GDM1 (cell line): Measurements from ENCODE around the gene WWC1.
"Not testable (repeated sequence)": the region's sequence is repeated elsewhere in the genome, so short reads cannot be mapped to it uniquely, and the experiment has no call there.

Experiments
- DNase-seq: peaks from one replicate; lab custom pipeline; 2025; lab: John Stamatoyannopoulos, UW

Gene WWC1

DNA sequence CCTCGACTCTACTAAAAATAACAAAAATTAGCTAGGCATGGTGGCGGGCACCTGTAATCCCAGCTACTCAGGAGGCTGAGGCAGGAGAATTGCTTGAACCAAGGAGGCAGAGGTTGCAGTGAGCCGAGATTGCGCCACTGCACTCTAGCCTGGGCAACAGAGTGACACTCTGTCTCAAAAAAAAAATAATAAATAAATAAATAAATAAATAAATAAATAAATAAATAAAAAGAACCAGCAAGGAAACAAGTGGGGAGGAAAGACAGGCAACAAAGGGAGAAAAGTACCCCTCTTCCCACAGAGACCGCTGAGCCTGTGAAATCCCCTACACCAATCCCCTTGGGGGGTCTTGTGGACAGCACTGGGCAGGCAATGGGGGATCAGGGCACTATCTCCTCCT is 4.6 kb upstream of the WWC1 start:
- not testable (repeated sequence) for DNase-seq

DNA sequence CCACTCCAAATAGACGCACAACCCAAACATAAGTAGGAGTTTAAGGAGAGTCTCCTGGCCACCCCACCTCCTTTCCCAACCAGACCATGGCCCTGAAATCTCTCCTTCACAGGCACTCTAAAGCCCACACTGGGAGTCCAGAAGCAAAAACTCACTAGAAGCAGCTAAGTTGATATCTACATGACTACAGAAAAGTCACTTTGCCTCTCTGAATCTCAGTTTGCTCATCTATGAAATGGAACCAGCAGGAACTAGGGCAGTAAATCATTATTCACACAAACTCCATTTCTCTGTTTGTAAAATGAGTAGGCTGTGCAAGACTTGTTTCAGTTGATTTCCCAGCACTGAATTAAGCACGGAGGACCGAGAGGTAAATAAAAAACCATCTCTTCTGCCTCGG is 4.1 kb upstream of the WWC1 start:
- no peak for DNase-seq

DNA sequence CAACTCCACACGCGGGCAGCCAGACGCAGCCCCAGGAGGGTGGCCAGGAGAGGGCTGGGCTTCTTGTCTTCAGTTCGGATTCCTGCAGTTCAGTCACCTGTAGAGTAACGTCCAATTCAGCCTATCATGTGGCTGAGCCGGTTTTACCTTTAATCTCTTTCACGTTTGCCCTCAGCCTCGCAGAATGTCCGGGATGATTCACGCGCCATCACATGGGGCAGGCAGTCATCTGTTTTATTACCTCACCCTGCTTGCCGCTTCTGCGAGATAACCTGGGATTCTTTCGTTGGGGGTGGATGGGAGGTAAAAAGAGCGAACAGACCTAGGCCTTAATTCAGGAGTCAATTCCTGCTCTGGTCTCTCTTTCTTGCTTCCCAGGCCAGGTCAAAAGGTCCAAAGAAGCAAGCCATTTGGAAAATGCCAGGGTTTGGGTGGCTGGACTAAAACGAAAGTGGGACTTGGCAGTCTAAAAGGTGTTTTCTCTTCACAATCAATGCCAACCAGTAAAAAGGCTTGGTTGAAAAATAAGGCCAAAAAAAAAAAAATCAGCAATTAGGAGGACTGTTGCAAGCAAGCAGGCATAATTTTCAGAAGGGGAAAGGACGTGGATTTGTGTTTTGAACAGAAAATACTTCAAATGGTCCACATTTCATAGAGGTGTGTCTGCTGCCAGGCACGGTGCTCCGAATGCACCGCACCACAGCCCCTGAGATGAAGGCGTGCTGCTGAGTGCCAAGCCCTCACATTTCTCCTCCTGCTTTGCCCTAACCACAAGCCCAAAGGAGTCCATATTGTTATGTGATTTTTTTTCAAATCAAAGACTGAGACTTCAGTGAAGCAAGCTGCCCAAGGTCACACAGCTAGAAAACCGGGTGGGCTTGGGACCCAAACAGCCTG is 2.8 kb upstream of the WWC1 start:
- DNase-seq: no peak

DNA sequence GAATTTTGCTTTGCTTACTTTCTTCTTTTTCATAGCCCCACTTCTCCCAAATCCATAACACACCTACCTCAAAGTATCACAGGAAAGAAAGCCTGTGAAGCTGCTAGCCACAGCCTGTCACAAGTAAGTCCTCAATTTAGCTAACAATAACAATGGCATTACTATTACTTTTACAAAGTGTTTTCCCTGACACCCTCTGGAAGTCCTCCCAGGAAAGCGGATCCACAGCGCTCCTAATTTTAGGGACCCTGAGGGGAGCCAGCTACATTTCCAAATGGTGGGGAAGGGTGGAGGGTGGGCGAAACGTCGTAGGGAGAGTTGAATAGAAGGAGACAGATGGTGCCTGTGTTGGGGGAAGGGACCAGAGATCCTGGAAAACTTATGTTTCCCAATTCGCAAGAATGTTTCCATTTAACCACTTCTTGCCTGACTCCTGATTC is 523 bp upstream of the WWC1 start:
- no peak for DNase-seq

DNA sequence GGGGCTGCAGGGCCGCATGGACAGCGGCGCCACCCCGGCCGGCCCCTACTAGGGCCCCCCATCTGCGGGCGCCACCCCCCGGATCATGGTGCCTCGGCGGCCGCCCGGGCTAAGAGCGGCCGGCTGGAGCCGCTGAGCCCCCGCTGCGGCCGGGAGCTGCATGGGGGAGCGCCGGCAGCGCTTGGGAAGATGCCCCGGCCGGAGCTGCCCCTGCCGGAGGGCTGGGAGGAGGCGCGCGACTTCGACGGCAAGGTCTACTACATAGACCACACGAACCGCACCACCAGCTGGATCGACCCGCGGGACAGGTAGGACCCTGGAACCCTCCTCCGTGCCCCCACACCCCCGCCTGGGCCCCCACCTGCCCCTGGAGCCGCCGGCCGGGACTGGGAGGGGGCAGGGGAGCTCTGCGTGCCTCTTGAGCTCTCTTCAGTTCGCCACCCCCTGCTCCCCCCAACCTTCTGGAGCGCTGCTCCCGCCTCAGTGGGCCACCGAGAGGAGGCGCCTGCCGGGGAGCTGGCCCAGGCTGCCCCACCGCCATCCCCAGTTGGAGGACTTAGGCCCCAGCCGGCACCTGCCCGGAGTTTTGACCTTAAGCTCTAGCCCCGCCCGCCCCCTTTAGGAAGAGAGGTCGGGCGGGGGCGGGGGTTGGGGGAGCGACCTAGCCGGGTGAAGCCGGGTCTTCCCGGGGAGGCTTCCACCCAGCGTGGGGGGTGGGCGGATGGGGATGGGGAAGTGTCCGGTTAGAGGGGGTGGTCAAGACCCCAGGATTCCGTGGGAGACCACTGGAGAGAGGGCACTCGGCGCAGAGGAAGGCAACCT is 730 bp downstream of the WWC1 start:
- DNase-seq: no peak

DNA sequence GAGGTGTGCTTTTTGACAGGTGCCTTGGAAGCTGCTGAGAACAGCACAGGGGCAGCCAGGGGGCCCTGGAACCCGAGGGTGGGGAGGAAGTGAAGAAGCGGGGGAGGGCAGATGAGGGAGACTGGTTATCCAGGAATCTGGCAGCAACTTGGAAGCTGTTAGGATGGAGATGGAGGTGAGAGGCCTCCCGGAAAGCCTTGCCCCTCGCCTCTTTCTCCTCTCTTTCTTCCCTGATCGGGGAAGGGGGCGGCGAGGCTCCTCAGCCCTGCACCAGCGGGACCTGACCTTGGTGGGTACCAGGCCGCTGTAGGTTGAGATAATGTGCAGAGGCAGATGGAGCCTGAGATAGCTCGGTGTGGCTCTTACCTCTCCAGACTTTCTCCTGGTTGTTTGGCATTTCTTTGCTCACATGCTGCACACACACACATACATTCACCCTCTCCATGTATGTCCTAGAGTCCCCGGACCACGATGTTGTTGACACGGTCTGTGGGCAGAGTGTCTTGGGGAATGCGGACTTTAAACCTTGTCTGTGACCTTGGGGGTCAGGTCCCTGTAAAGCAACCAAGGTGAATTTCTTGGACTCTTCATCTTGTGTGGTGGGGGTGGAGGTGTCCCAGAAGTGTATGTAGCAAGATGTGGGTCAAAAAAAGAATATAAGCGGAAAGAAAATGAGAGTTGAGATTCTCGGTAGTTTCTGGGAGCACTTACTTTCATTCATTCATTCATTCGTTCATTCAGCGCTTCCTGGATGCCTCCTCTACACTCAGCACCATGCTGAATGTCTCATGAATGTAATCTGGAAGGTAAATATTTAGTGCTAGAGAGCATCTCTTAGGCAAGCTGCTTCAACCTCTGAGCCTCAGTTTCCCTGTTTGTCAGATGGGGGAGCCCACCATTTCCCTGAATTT is 1.6 kb downstream of the WWC1 start:
- DNase-seq: no peak

DNA sequence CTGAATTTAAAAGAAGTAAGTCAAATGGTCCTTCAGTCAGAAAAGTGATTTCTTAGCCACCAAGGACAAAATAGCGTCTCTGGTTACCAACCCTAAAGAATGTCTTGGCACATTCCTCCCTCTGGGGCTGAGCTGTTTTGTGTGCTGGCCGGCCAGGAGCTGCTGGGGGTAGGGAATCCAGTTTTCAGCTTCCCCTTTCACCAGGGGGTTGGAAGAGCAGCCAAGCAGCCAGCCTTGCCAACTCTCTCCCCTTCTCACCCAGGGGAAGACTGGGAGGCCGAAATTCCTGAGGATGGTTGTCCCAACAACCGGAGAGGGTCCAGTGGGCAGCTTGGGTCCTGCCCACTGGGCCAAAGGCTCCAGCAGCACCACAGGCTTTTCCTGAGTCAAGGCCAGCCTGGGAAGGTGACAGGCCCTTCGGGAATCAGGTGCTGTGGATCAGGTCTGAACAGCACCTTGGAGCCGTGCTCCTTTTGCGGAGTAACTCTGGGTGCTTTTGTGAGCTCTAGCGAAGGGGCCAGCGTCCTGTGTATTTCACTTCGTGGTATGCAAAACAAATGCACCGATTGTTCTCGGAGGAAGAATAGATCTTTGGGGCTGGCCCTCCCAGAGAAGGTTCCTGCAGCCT is 4.2 kb downstream of the WWC1 start:
- no peak for DNase-seq

DNA sequence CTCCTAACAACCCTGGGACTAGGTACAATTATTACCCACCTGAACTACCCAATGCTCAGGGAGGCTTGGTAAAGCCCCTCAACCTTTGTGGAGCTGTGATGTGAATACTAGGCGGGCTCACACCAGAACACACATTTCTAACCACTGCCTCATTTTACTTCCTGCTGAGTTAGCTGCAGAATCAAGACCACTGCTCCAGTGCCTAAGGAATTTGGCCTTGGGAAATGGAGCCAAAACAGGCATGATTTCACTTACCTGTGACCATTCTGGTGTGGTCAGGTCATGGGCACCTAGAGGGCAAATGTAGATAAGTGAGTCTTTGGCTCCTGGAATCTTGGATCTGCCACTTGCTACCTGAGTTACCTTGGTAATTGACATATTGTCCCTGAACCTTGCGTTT is 5.2 kb downstream of the WWC1 start:
- DNase-seq: no peak

DNA sequence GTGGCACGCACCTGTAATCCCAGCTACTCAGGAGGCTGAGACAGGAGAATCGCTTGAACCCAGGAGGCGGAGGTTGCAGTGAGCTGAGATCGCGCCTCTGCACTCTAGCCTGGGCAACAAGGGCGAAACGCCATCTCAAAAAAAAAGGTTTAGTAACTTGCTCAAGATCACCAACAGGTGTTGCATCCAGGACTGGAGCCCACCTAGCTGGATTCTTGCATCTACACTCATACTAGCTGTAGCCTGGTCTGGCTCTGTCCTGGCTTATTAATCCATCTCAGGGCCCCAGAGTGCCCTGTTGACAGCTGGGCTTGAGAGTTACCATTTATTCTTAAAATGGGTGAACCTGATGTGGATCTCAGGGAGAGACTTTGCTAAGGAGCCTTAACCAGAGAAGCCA is 7.5 kb downstream of the WWC1 start:
- DNase-seq: no peak

DNA sequence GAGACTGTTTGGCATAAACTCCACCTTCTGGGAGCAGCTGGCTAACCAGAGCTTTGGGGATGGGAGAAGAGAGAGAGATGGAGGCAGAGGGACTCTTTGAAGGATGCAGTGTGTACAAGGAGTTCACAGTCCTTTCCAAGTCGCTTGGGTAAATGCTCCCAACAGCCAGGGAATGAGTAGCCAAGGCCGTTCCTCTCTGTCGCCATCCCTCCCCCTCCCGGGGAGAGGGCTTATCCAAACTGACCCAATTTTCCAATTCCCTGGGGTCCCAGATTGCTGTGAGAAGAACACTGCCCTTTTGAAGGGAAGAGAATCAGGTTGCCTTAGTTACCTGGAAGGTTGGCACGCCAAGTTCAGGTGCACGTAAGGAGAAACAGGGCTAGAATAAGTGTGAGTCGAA is 7.9 kb downstream of the WWC1 start:
- DNase-seq: no peak

DNA sequence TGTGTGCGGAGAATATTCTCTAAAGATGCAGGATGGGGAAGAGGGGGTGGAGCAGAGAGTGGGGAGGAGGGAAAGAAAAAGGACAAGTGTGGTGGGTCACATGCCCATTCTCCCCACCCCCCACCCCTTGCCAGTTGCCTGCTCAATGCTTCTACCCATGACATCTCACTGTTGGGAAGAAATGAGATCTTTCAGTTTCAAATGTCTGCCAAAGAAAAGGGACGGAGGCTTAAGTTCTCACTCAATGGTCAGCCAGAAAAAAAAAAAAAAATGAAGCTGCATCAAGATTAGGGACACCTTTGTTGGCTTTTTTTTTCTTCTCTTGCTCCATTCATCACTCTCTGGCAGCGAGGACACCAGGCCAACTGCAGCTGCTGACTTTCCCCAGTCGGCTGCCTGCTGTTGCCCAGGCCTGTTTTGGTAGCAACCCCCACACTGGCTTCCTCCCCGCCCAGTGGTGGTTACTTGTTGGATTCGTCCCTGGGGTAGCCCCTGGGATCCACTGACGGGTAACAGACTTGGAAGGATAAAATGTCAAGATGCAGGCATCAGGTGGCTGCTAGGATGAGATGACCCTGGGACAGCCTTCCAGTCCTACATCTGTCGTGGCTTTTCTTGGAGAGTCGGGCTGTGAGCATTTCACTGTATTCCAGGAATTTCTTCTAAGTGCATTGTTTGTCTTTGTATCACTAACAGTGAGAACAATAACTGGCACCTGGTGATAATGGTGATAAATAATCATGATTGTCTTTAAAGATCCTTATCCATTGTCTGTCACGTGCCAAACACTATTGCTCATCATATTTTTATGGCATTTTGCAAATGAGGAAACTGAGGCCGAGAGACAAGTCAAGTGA is 9.1 kb downstream of the WWC1 start:
- DNase-seq: no peak

DNA sequence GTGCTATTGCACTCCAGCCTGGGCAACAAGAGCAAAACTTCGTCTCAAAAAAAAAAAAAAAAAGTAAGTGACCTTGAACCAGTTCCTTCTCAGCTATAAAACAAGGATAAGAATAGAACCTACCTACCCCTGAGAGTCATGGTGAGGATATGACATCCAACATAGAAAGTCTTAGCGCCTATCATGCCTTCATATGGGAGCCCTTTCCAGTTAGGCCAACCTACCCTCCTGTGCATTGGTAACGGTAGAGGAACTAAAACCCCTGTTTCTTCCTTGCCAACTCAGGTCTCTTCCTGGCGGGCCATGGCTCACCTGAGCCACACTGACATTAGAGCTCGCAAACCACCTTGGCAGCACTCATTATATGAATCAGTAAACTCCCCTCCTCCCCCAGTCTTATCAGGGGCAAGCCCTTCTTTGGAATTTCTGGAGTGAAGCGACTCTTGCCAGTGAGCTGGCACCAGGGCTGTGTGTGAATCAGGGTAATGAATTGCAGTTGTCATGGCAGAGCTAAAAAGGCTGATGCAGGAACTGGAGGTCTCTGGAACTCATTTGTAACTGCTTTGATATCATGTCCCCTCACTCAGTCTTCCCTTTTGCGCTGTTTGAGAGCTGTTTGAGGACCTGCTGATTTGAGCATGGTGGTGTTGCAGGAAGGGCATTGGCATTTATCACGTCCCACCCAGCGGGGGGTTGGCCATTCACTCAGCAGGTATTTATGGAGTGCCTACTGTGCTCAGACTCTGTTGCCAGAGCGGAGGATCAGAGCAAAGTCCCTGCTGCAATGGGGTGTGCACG is 10.3 kb downstream of the WWC1 start:
- DNase-seq: no peak

DNA sequence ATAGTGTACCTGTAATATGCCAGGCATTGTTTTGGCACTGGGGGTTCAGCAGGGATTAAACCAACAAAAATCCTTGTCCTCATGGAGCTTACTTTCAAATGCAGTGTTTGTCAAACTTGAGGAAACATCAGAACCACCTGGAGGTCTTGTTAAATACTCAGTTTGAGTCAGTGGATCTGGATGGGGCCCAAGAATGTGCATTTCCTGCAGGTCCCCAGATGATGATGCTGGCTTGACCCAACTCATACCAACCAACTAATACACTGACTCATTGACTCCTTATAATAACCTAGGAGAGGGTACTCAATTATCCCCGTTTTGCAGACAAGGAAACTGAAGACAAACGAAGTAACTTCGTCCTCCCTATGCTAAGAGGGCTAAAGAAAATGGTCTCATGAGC is 11.3 kb downstream of the WWC1 start:
- DNase-seq: no peak

DNA sequence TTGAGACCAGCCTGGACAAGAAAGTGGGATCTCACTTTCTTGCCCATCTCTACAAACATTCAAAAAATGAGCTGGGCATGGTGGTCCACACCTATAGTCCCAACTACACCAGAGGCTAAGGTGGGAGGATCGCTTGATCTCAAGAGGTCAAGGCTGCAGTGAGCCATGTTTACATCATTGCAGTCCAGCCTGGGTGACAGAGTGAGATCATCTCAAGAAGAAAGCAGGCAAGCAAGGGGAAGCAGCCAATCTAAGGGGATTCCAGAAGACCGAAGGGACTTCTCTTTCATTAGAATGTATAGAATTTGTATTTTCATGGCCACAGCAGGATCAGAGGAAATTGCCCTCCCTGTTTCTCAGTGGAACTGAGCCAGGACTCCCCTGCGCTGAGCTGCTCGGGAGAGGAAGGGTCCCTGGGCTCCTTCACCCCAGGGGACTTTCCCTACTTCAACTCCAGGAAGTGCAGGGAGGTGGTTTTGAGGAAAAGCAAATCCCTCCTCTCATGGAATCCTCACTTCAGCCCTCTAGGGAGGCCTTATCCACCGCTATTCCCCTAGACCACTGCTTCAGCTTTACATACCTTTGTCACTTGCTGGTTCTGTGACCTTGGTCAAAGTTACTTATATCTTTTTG is 12.1 kb downstream of the WWC1 start:
- DNase-seq: no peak

DNA sequence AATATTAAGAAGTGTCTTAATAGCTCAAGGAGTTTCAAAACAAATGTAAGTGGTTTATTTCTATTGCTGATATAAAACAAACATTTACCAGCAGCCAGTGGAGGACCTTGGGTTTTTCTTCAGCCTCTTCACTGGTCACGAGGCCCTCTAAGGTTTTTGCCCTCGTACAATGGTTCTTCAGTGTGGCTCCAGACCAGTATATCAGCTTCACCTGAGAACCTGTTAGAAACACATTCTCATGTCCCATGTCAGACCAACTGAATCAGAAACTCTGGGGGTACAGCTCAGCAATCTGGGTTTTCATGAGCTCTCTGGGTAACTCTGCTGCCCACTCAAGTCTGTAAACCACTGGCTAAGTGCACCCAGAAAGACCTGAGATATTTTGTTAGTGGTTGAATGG is 12.9 kb downstream of the WWC1 start:
- no peak for DNase-seq

DNA sequence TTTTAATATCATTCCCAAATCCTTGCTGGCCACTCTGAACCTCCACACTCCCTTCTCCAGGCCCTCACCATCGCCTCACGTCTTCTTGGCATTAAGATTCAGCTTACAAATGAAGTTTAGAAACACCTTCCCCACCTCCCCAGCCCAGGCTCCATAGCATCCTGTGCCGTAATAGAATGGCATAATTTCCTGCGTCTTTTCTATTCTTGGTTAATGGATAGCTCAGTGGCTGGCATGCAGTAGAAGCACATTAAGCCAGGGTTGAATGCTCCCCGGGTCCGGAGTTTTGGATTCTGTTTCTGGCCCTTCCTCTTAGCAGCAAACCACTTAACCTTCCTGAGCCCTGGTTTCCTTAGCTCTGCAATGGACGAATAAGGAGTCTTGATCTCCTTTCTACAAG is 13.8 kb downstream of the WWC1 start:
- DNase-seq: no peak

DNA sequence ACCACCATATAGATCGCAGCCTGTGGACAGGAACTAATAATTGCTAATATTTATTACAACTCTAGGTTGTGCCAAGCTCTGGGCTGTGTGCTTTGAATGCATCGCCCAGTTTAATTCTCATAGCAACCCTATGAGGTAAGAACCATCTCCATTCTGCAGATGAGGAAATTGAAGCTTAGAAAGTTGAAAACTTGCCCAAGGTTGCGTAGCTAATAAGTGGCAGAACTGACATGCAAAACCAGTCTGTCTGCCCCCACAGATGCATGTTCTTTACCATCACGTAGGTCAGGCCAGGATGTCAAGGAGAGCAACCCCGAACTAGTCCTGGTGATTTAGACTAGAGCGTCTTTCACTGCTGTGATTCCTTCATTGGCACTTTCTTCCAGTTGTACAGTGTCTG is 15.6 kb downstream of the WWC1 start:
- DNase-seq: no peak

DNA sequence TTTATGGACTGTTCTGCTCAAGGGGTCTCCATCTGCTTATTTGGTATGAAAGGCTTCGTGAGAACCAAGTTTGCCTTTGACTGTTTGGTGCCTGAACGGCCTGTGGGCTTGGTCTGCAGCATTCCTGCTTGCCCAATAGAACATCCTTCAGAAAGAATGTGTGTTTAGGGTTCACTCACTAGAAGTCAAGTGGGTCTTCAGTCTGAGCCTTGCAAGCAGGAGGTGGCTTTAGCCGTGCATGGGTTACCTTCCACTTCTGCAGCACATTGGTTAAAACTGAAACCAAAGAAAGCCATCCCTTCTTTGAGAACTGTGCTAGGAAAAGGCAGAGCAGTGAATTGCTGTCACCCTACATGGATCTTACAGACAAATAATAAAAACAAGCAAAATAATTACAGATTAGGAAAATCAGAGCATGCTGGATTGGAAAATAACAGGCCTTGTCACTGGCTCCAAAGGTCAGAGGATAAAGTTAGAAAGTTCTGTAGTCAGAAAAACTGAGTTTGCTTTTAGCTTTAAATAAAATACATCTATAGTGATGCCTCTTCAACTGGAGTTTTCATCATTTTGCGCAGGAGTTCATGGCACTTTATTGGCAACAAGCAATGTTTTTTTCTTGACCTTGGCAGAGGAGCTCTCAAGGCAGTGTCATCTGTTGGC is 16.6 kb downstream of the WWC1 start:
- DNase-seq: no peak
